ENCODE measurements around the gene ADAMTS9.

The ADAMTS9 gene

DNA sequence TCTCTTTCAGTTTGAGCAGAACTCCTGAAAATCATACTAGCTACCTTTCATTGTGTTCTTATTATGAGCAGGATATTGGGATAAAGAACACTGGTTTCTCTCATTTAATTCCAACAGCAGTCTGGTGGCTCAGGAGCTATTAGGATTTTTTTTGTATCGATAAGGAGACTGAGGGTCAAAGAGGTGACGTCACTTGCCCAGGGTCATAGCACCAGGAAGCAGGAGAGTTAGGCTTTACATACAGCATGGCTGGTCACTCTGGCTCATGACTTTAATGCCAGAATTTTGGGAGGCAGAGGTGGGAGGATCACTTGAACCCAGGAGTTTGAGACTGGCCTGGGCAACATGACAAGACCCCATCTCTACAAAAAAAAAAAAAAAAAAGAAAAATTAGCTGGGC, 113.6 kb downstream of the ADAMTS9 start:
- CTCF ChIA-PET = interaction anchor here (1.7 kb wide), 1 partner anchor 12 kb away, joined by 6 read pairs; no protein-coding TSS in a partner anchor

GRCh38 chr3:64571982-64572381, 115.8 kb downstream of the ADAMTS9 start:
- Histone ChIP-seq H3K27me3 (replicated peaks in 2 of 5; ENCODE audit: control insufficient read depth in 4 of 5, insufficient read depth in 5 of 5, low read length in 4 of 5) (peaks cover 0 to 3% (median 0%) of the 10 kb centered on the region in 5 experiments), H3K4me1 (ENCODE audit: control extremely low read depth in 1 of 4, control insufficient read depth in 4 of 4, insufficient read depth in 4 of 4, low read length in 3 of 4) (no peaks in the 10 kb centered on the region), H3K4me3 (ENCODE audit: control insufficient read depth in 1 of 7, extremely low read depth in 1 of 7, insufficient read depth in 4 of 7, low read depth in 2 of 7, low read length in 6 of 7) (no peak overlapping the region), H3K27ac (ENCODE audit: insufficient read depth in 1 of 2, low read depth in 1 of 2, low read length in 2 of 2, poor library complexity in 1 of 2, severe bottlenecking in 2 of 2) (no peak overlapping the region), H3K9me3 (ENCODE audit: control extremely low read depth in 1 of 5, control insufficient read depth in 4 of 5, insufficient read depth in 2 of 5, low read depth in 1 of 5, low read length in 4 of 5) (no peaks in the 10 kb centered on the region), H3K36me3 (ENCODE audit: control insufficient read depth in 4 of 4, insufficient read depth in 4 of 4, low read length in 3 of 4) (no peaks in the 10 kb centered on the region)
- no peak for DNase-seq
- WGBS (ENCODE audit: insufficient coverage) = no CpG with 5 or more reads among the region's 1 CpG
- CTCF ChIA-PET = no interaction called here
- POLR2A ChIA-PET = no interaction called here

More for the DNA sequence above, 113.6 kb downstream of the ADAMTS9 start:
- Histone ChIP-seq H3K4me3 (ENCODE audit: control insufficient read depth in 1 of 7, extremely low read depth in 1 of 7, insufficient read depth in 4 of 7, low read depth in 2 of 7, low read length in 6 of 7) (no peak overlapping the region), H3K4me1 (ENCODE audit: control extremely low read depth in 1 of 4, control insufficient read depth in 4 of 4, insufficient read depth in 4 of 4, low read length in 3 of 4) (no peaks in the 10 kb centered on the region), H3K36me3 (ENCODE audit: control insufficient read depth in 4 of 4, insufficient read depth in 4 of 4, low read length in 3 of 4) (no peaks in the 10 kb centered on the region), H3K27me3 (replicated peaks in 2 of 5; ENCODE audit: control insufficient read depth in 4 of 5, insufficient read depth in 5 of 5, low read length in 4 of 5) (peaks cover 0 to 2% (median 0%) of the 10 kb centered on the region in 5 experiments), H3K27ac (ENCODE audit: insufficient read depth in 1 of 2, low read depth in 1 of 2, low read length in 2 of 2, poor library complexity in 1 of 2, severe bottlenecking in 2 of 2) (no peak overlapping the region), H3K9me3 (ENCODE audit: control extremely low read depth in 1 of 5, control insufficient read depth in 4 of 5, insufficient read depth in 2 of 5, low read depth in 1 of 5, low read length in 4 of 5) (no peaks in the 10 kb centered on the region)
- DNase-seq = no peak
- POLR2A ChIA-PET = no interaction called here
- WGBS (ENCODE audit: insufficient coverage) = 100% methylated on average over 1 of the region's 2 CpGs

DNA sequence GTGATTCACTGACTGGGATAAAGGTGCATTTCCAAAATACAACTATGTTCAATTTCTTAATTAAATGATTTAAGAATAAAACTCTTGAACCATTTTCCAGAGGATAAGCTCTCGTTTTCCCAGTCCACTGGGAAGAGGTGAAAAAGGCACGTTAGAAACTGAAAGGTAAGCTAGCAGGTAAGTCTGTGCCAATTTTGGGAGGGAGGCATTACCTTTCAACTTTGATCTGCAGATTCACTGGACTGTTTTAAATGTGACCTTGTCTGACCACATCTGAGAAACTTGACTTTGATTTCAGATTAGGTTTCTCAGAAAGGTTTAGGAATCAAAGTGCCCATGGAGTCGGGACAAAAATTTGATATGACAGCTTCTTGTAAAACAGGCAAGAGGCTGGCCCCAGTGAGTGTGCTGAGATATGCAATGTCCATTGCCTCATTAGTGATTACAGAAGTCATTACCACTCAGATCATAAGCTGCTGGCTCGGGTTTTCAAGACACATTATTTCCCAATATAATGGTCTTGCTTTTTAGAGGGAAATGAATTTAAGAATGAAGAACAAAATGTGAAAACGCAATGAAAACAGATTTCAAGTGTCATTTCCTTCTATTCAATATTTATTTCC, 118.8 kb downstream of the ADAMTS9 start:
- H3K9me3 ChIP-seq (ENCODE audit: control extremely low read depth in 1 of 5, control insufficient read depth in 4 of 5, insufficient read depth in 2 of 5, low read depth in 1 of 5, low read length in 4 of 5) = no peaks in the 10 kb centered on the region
- no peaks in the 10 kb centered on the region for H3K4me1 ChIP-seq (ENCODE audit: control extremely low read depth in 1 of 4, control insufficient read depth in 4 of 4, insufficient read depth in 4 of 4, low read length in 3 of 4)
- no peak overlapping the region for H3K4me3 ChIP-seq (ENCODE audit: control insufficient read depth in 1 of 7, extremely low read depth in 1 of 7, insufficient read depth in 4 of 7, low read depth in 2 of 7, low read length in 6 of 7)
- WGBS (ENCODE audit: insufficient coverage) = 100% methylated on average over 4 of the region's 5 CpGs
- H3K36me3 ChIP-seq (ENCODE audit: control insufficient read depth in 4 of 4, insufficient read depth in 4 of 4, low read length in 3 of 4) = no peaks in the 10 kb centered on the region
- ChIA-PET CTCF (no interaction called here), POLR2A (interaction anchor here (0.6 kb wide), 1 partner anchor 16 kb away, joined by 6 read pairs; no protein-coding TSS in a partner anchor)
- no peak for DNase-seq
- peaks cover 0 to 3% (median 0%) of the 10 kb centered on the region in 5 experiments for H3K27me3 ChIP-seq (replicated peaks in 2 of 5; ENCODE audit: control insufficient read depth in 4 of 5, insufficient read depth in 5 of 5, low read length in 4 of 5)
- H3K27ac ChIP-seq (ENCODE audit: insufficient read depth in 1 of 2, low read depth in 1 of 2, low read length in 2 of 2, poor library complexity in 1 of 2, severe bottlenecking in 2 of 2) = no peak overlapping the region

- ChIA-PET CTCF (no interaction called here), POLR2A (no interaction called here)
- Histone ChIP-seq H3K4me1 (ENCODE audit: control extremely low read depth in 1 of 4, control insufficient read depth in 4 of 4, insufficient read depth in 4 of 4, low read length in 3 of 4) (no peaks in the 10 kb centered on the region), H3K9me3 (ENCODE audit: control extremely low read depth in 1 of 5, control insufficient read depth in 4 of 5, insufficient read depth in 2 of 5, low read depth in 1 of 5, low read length in 4 of 5) (no peaks in the 10 kb centered on the region), H3K4me3 (ENCODE audit: control insufficient read depth in 1 of 7, extremely low read depth in 1 of 7, insufficient read depth in 4 of 7, low read depth in 2 of 7, low read length in 6 of 7) (no peak overlapping the region), H3K27me3 (replicated peaks in 2 of 5; ENCODE audit: control insufficient read depth in 4 of 5, insufficient read depth in 5 of 5, low read length in 4 of 5) (peaks cover 0 to 3% (median 0%) of the 10 kb centered on the region in 5 experiments), H3K36me3 (ENCODE audit: control insufficient read depth in 4 of 4, insufficient read depth in 4 of 4, low read length in 3 of 4) (no peaks in the 10 kb centered on the region), H3K27ac (ENCODE audit: insufficient read depth in 1 of 2, low read depth in 1 of 2, low read length in 2 of 2, poor library complexity in 1 of 2, severe bottlenecking in 2 of 2) (no peak overlapping the region)
- 100% methylated on average over 2 of the region's 3 CpGs for WGBS (ENCODE audit: insufficient coverage)
- no peak for DNase-seq
Observed at GRCh38 chr3:64566859-64567258, 120.9 kb downstream of the ADAMTS9 start.

DNA sequence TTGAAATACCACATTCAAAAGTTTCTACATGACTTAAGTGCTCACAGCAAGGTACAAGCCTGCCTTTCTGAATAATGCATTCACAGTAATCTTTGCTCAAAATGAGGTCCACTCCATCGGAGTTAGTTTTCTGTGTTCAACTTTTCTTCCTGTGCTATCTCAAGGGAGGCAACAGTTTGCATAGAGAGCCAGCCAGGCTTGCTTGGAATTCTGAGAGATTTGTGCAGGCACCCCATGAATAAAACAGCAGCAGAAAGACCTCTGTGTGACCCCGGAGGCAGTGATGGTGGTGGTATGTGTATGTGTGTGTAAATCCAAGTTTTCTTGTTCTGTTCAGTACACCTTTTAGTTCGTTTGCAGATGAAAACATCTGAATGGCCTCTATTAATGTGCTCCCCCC, 124.0 kb downstream of the ADAMTS9 start:
- POLR2A ChIA-PET = no interaction called here
- no peaks in the 10 kb centered on the region for H3K9me3 ChIP-seq (ENCODE audit: control extremely low read depth in 1 of 5, control insufficient read depth in 4 of 5, insufficient read depth in 2 of 5, low read depth in 1 of 5, low read length in 4 of 5)
- H3K4me3 ChIP-seq (ENCODE audit: control insufficient read depth in 1 of 7, extremely low read depth in 1 of 7, insufficient read depth in 4 of 7, low read depth in 2 of 7, low read length in 6 of 7) = no peak overlapping the region
- 88% methylated on average over 1 of the region's 3 CpGs for WGBS (ENCODE audit: insufficient coverage)
- no peak for DNase-seq
- peaks cover 0 to 3% (median 0%) of the 10 kb centered on the region in 5 experiments for H3K27me3 ChIP-seq (replicated peaks in 2 of 5; ENCODE audit: control insufficient read depth in 4 of 5, insufficient read depth in 5 of 5, low read length in 4 of 5)
- no peak overlapping the region for H3K27ac ChIP-seq (ENCODE audit: insufficient read depth in 1 of 2, low read depth in 1 of 2, low read length in 2 of 2, poor library complexity in 1 of 2, severe bottlenecking in 2 of 2)
- no peaks in the 10 kb centered on the region for H3K36me3 ChIP-seq (ENCODE audit: control insufficient read depth in 4 of 4, insufficient read depth in 4 of 4, low read length in 3 of 4)
- no peaks in the 10 kb centered on the region for H3K4me1 ChIP-seq (ENCODE audit: control extremely low read depth in 1 of 4, control insufficient read depth in 4 of 4, insufficient read depth in 4 of 4, low read length in 3 of 4)
- CTCF ChIA-PET = interaction anchor here (1.0 to 2.1 kb wide), 2 partner anchors 9 to 11 kb away, joined by 3 to 6 read pairs; no protein-coding TSS in a partner anchor

GRCh38 chr3:64561868-64562267, 125.9 kb downstream of the ADAMTS9 start:
- Histone ChIP-seq H3K9me3 (ENCODE audit: control extremely low read depth in 1 of 5, control insufficient read depth in 4 of 5, insufficient read depth in 2 of 5, low read depth in 1 of 5, low read length in 4 of 5) (no peaks in the 10 kb centered on the region), H3K36me3 (ENCODE audit: control insufficient read depth in 4 of 4, insufficient read depth in 4 of 4, low read length in 3 of 4) (no peaks in the 10 kb centered on the region), H3K27me3 (replicated peaks in 2 of 5; ENCODE audit: control insufficient read depth in 4 of 5, insufficient read depth in 5 of 5, low read length in 4 of 5) (no peaks in the 10 kb centered on the region), H3K4me1 (ENCODE audit: control extremely low read depth in 1 of 4, control insufficient read depth in 4 of 4, insufficient read depth in 4 of 4, low read length in 3 of 4) (no peaks in the 10 kb centered on the region), H3K27ac (ENCODE audit: insufficient read depth in 1 of 2, low read depth in 1 of 2, low read length in 2 of 2, poor library complexity in 1 of 2, severe bottlenecking in 2 of 2) (no peak overlapping the region), H3K4me3 (ENCODE audit: control insufficient read depth in 1 of 7, extremely low read depth in 1 of 7, insufficient read depth in 4 of 7, low read depth in 2 of 7, low read length in 6 of 7) (no peak overlapping the region)
- POLR2A ChIA-PET = no interaction called here
- CTCF ChIA-PET = interaction anchor here (2.1 kb wide), 1 partner anchor 13 kb away, joined by 6 read pairs; no protein-coding TSS in a partner anchor
- DNase-seq = no peak
- 80% methylated on average over 1 of the region's 2 CpGs for WGBS (ENCODE audit: insufficient coverage)

DNA sequence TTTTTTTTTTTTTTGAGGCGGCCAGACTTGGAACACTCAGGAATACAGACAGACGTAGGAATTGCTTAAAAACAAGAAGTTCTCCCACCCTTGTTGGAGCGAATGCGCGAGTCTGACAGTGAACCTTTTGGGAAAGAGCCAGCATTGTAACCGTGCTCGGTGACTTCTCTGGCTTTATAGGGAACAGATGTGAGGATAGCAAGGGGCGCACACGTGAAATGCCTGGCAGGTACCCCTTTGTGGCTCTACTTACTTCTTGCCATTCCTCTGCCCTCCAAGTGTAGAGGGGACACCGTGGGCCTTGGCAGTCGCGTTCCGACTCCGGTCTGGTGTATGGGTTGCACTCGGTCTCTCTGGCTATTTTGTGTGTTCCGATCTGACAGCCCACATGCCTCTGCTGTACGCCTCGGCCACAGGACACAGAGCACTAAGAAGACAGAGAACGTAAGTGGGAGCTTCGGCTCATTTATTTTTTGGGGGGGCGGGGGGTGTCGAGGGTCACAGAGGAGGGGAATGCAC, 126.4 kb downstream of the ADAMTS9 start:
- H3K4me3 ChIP-seq (ENCODE audit: control insufficient read depth in 1 of 7, extremely low read depth in 1 of 7, insufficient read depth in 4 of 7, low read depth in 2 of 7, low read length in 6 of 7) = no peak overlapping the region
- H3K36me3 ChIP-seq (ENCODE audit: control insufficient read depth in 4 of 4, insufficient read depth in 4 of 4, low read length in 3 of 4) = no peaks in the 10 kb centered on the region
- no peak for DNase-seq
- no peaks in the 10 kb centered on the region for H3K4me1 ChIP-seq (ENCODE audit: control extremely low read depth in 1 of 4, control insufficient read depth in 4 of 4, insufficient read depth in 4 of 4, low read length in 3 of 4)
- no peaks in the 10 kb centered on the region for H3K27me3 ChIP-seq (replicated peaks in 2 of 5; ENCODE audit: control insufficient read depth in 4 of 5, insufficient read depth in 5 of 5, low read length in 4 of 5)
- no peaks in the 10 kb centered on the region for H3K9me3 ChIP-seq (ENCODE audit: control extremely low read depth in 1 of 5, control insufficient read depth in 4 of 5, insufficient read depth in 2 of 5, low read depth in 1 of 5, low read length in 4 of 5)
- no peak overlapping the region for H3K27ac ChIP-seq (ENCODE audit: insufficient read depth in 1 of 2, low read depth in 1 of 2, low read length in 2 of 2, poor library complexity in 1 of 2, severe bottlenecking in 2 of 2)
- WGBS (ENCODE audit: insufficient coverage) = 98% methylated on average over 20 of the region's 22 CpGs
- ChIA-PET CTCF (interaction anchor here (2.1 kb wide), 1 partner anchor 14 kb away, joined by 6 read pairs; no protein-coding TSS in a partner anchor), POLR2A (no interaction called here)

Measured in common myeloid progenitor, CD34-positive (primary cell).